Trophoblast cell (in vitro differentiated cells and primary cell): ENCODE measurements around the gene FHIT.

Experiments
- DNase-seq, 2 donors: peaks; one replicate each; pipeline ENCODE4 v3.0.0-alpha.2; 2016
- H2AFZ ChIP-seq: 2 replicates; pipeline ENCODE4 v1.6.1; 2013; ENCODE audit warnings: low read length, moderate library complexity, mild to moderate bottlenecking; ENCODE audit not compliant: insufficient read depth, poor library complexity
- H2AK5ac ChIP-seq: 2 replicates; pipeline ENCODE4 v1.6.1; 2013; ENCODE audit warnings: mild to moderate bottlenecking, low read length
- H2BK120ac ChIP-seq: 2 replicates; pipeline ENCODE4 v1.6.1; 2013; ENCODE audit warnings: low read length, mild to moderate bottlenecking, moderate library complexity; ENCODE audit not compliant: insufficient read depth, poor library complexity
- H2BK12ac ChIP-seq: 2 replicates; pipeline ENCODE4 v1.6.1; 2013; ENCODE audit warnings: mild to moderate bottlenecking, low read length, moderate library complexity
- H2BK5ac ChIP-seq: 2 replicates; pipeline ENCODE4 v1.6.1; 2013; ENCODE audit warnings: low read length, low read depth, moderate library complexity, mild to moderate bottlenecking; ENCODE audit not compliant: poor library complexity
- H3K14ac ChIP-seq: 2 replicates; pipeline ENCODE4 v1.6.1; 2013; ENCODE audit warnings: mild to moderate bottlenecking, low read length
- H3K18ac ChIP-seq: 2 replicates; pipeline ENCODE4 v1.6.1; 2013; ENCODE audit warnings: mild to moderate bottlenecking, low read length
- H3K23ac ChIP-seq: 2 replicates; pipeline ENCODE4 v1.6.1; 2013; ENCODE audit warnings: low read length
- H3K27ac ChIP-seq: 2 replicates; pipeline ENCODE4 v1.5.1; 2013; ENCODE audit warnings: low read depth, mild to moderate bottlenecking, inconsistent platforms, low read length, moderate library complexity
- H3K27me3 ChIP-seq: 2 replicates; pipeline ENCODE4 v1.6.1; 2013; ENCODE audit warnings: inconsistent platforms, mild to moderate bottlenecking, low read length, moderate library complexity; ENCODE audit not compliant: insufficient read depth
- H3K36me3 ChIP-seq, 2 experiments: 1 replicate in 1 of 2; 2 replicates in 1 of 2; pipeline ENCODE4 v1.6.1; 2013; ENCODE audit warnings: low read length in 2 of 2, mild to moderate bottlenecking in 2 of 2, moderate library complexity in 1 of 2; ENCODE audit not compliant: insufficient read depth in 2 of 2, control insufficient read depth in 1 of 2
- H3K4ac ChIP-seq: 2 replicates; pipeline ENCODE4 v1.6.1; 2013; ENCODE audit warnings: low read depth, mild to moderate bottlenecking, low read length, moderate library complexity
- H3K4me1 ChIP-seq, 2 experiments: 1 replicate in 1 of 2; 2 replicates in 1 of 2; pipeline ENCODE4 v1.6.1; 2013; ENCODE audit warnings: low read length in 2 of 2, mild to moderate bottlenecking in 2 of 2, moderate library complexity in 1 of 2; ENCODE audit not compliant: insufficient read depth in 2 of 2, control insufficient read depth in 1 of 2
- H3K4me2 ChIP-seq: 2 replicates; pipeline ENCODE4 v1.6.1; 2013; ENCODE audit warnings: inconsistent platforms, mild to moderate bottlenecking, low read length, moderate library complexity
- H3K4me3 ChIP-seq: 2 replicates; pipeline ENCODE4 v1.5.1; 2013; ENCODE audit warnings: mild to moderate bottlenecking, low read depth, low read length, inconsistent platforms
- H3K79me1 ChIP-seq: one replicate; pipeline ENCODE4 v1.6.1; 2013; ENCODE audit warnings: low read length
- H3K79me2 ChIP-seq: 2 replicates; pipeline ENCODE4 v1.6.1; 2013; ENCODE audit warnings: low read length, mild to moderate bottlenecking; ENCODE audit not compliant: control insufficient read depth, insufficient read depth, poor library complexity
- H3K9ac ChIP-seq: 2 replicates; pipeline ENCODE4 v1.6.1; 2013; ENCODE audit warnings: mild to moderate bottlenecking, low read length
- H3K9me3 ChIP-seq: 2 replicates; pipeline ENCODE4 v1.6.1; 2013; ENCODE audit warnings: low read depth, mild to moderate bottlenecking, control low read depth, inconsistent platforms, low read length; ENCODE audit not compliant: insufficient read depth
- H4K12ac ChIP-seq: 2 replicates; pipeline ENCODE4 v1.6.1; 2013; ENCODE audit warnings: low read depth, mild to moderate bottlenecking, low read length, moderate library complexity
- H4K8ac ChIP-seq: 2 replicates; pipeline ENCODE4 v1.6.1; 2013; ENCODE audit warnings: low read depth, mild to moderate bottlenecking, low read length, moderate library complexity
- H4K91ac ChIP-seq: one replicate; pipeline ENCODE4 v1.6.1; 2013; ENCODE audit warnings: low read depth, mild to moderate bottlenecking, low read length, moderate library complexity
- WGBS: extraction: QIAGEN DNeasy Blood & Tissue Kit; methylation state at CpG from one replicate; pipeline ENCODE4 v1.1.7; 2013; ENCODE audit warnings: missing lambda C conversion rate; ENCODE audit not compliant: insufficient read length, insufficient coverage; ENCODE audit errors: extremely low coverage; 5-methylcytosine and 5-hydroxymethylcytosine counted together

FHIT gene

GRCh38 chr3:60758171-60758570 lies 493.1 kb downstream of the FHIT start:
- H3K79me2 ChIP-seq: no peaks in the 10 kb centered on the region
- peak overlapping the region; percentile 41 for H3K14ac ChIP-seq
- H3K9me3 ChIP-seq: no peaks in the 10 kb centered on the region
- peaks cover 4% of the 10 kb centered on the region for H3K79me1 ChIP-seq
- H3K9ac ChIP-seq: no peak overlapping the region
- no peak overlapping the region for H3K4me2 ChIP-seq
- no peak for DNase-seq
- no peaks in the 10 kb centered on the region for H3K27me3 ChIP-seq
- H2BK12ac ChIP-seq: peak overlapping the region; percentile 85
- H3K18ac ChIP-seq: no peak overlapping the region
- H3K23ac ChIP-seq: no peak overlapping the region
- H3K36me3 ChIP-seq: no peaks in the 10 kb centered on the region
- H3K4me3 ChIP-seq: no peak overlapping the region
- no peak overlapping the region for H4K12ac ChIP-seq
- no peak overlapping the region for H2AK5ac ChIP-seq
- H3K27ac ChIP-seq: no peak overlapping the region
- H4K8ac ChIP-seq: no peak overlapping the region
- WGBS: no CpG with 5 or more reads among the region's 2 CpGs
- peaks cover 0 to 3% of the 10 kb centered on the region in 2 experiments for H3K4me1 ChIP-seq
- no peak overlapping the region for H2AFZ ChIP-seq
- H2BK120ac ChIP-seq: no peak overlapping the region
- no peak overlapping the region for H3K4ac ChIP-seq
- H4K91ac ChIP-seq: peak overlapping the region; percentile 20
- no peak overlapping the region for H2BK5ac ChIP-seq

GRCh38 chr3:60757724-60758123 lies 493.5 kb downstream of the FHIT start:
- no peak overlapping the region for H3K27ac ChIP-seq
- peak overlapping the region; percentile 13 for H2AK5ac ChIP-seq
- peak overlapping the region; percentile 85 for H2BK12ac ChIP-seq
- H3K4ac ChIP-seq: no peak overlapping the region
- H3K18ac ChIP-seq: no peak overlapping the region
- H3K4me1 ChIP-seq: peaks cover 0 to 3% of the 10 kb centered on the region in 2 experiments
- no peaks in the 10 kb centered on the region for H3K27me3 ChIP-seq
- peaks cover 4% of the 10 kb centered on the region for H3K79me1 ChIP-seq
- no peak overlapping the region for H2AFZ ChIP-seq
- DNase-seq: no peak
- no peak overlapping the region for H4K12ac ChIP-seq
- no peak overlapping the region for H3K4me3 ChIP-seq
- H4K8ac ChIP-seq: peak overlapping the region; percentile 14
- H3K9me3 ChIP-seq: no peaks in the 10 kb centered on the region
- peak overlapping the region; percentile 41 for H3K14ac ChIP-seq
- H3K9ac ChIP-seq: no peak overlapping the region
- H2BK120ac ChIP-seq: no peak overlapping the region
- WGBS: no CpG with 5 or more reads among the region's 6 CpGs
- no peak overlapping the region for H3K4me2 ChIP-seq
- H2BK5ac ChIP-seq: no peak overlapping the region
- no peaks in the 10 kb centered on the region for H3K79me2 ChIP-seq
- H3K23ac ChIP-seq: no peak overlapping the region
- no peaks in the 10 kb centered on the region for H3K36me3 ChIP-seq
- H4K91ac ChIP-seq: peak overlapping the region; percentile 20

- H3K4me1 ChIP-seq: peaks cover 0 to 3% of the 10 kb centered on the region in 2 experiments
- no peak overlapping the region for H3K14ac ChIP-seq
- peaks cover 4% of the 10 kb centered on the region for H3K79me1 ChIP-seq
Observed at GRCh38 chr3:60756241-60757030, 494.8 kb downstream of the FHIT start.

GRCh38 chr3:60755094-60755493 lies 496.2 kb downstream of the FHIT start:
- H4K91ac ChIP-seq: no peak overlapping the region

More at GRCh38 chr3:60756241-60757030, 494.8 kb downstream of the FHIT start:
- Histone ChIP-seq H4K8ac (no peak overlapping the region), H3K79me2 (no peaks in the 10 kb centered on the region), H3K27me3 (no peaks in the 10 kb centered on the region), H4K12ac (no peak overlapping the region), H2BK5ac (no peak overlapping the region), H3K9ac (no peak overlapping the region), H4K91ac (no peak overlapping the region), H3K36me3 (no peaks in the 10 kb centered on the region), H3K18ac (no peak overlapping the region), H2BK120ac (no peak overlapping the region), H3K4ac (no peak overlapping the region), H3K4me3 (no peak overlapping the region), H3K9me3 (no peaks in the 10 kb centered on the region), H2AFZ (no peak overlapping the region), H3K27ac (peak overlapping the region; percentile 63), H3K23ac (no peak overlapping the region), H2AK5ac (no peak overlapping the region), H3K4me2 (no peak overlapping the region), H2BK12ac (no peak overlapping the region)
- WGBS: no CpG with 5 or more reads among the region's 7 CpGs
- DNase-seq: no peak

More at GRCh38 chr3:60755094-60755493, 496.2 kb downstream of the FHIT start:
- peaks cover 4% of the 10 kb centered on the region for H3K79me1 ChIP-seq
- H3K79me2 ChIP-seq: no peaks in the 10 kb centered on the region
- peaks cover 3% of the 10 kb centered on the region for H3K9me3 ChIP-seq
- no peak overlapping the region for H3K4me3 ChIP-seq
- no peak overlapping the region for H4K12ac ChIP-seq
- H3K14ac ChIP-seq: no peak overlapping the region
- no peak overlapping the region for H2AK5ac ChIP-seq
- peaks cover 0 to 3% of the 10 kb centered on the region in 2 experiments for H3K4me1 ChIP-seq
- H3K9ac ChIP-seq: no peak overlapping the region
- H3K36me3 ChIP-seq: peaks cover 2% of the 10 kb centered on the region in 2 experiments
- peak overlapping the region; percentile 0 for H3K4me2 ChIP-seq
- H2BK120ac ChIP-seq: no peak overlapping the region
- H2AFZ ChIP-seq: no peak overlapping the region
- no peak overlapping the region for H2BK12ac ChIP-seq
- H3K27me3 ChIP-seq: no peaks in the 10 kb centered on the region
- WGBS: no CpG with 5 or more reads among the region's 3 CpGs
- no peak overlapping the region for H2BK5ac ChIP-seq
- H4K8ac ChIP-seq: no peak overlapping the region
- peak in 1 of 2 donors; percentile 26 for DNase-seq
- H3K4ac ChIP-seq: no peak overlapping the region
- H3K18ac ChIP-seq: no peak overlapping the region
- H3K23ac ChIP-seq: no peak overlapping the region
- H3K27ac ChIP-seq: no peak overlapping the region
